ENCODE results near the gene IGFL1.

DNA sequence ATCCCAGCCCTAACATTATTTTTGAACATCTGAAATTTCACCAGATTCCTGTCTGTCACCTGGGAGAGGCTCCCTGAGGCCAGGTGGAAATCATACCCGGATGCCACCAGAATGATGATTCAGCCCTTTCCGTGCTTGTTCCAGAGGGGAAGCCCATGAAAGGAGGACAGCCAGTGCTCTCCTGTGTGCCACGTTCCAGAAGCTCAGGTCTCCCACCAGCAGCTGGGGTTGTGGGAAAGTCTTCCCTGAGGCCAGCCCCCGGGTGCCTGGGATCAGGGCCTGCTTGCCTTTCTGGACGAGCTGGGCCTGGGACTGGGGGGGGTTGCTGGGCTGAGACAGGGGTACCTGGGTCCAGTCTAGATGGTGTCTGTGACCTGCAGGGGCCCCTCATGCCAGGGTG is 25.5 kb upstream of the IGFL1 start:
- TF ChIP-seq EZH2 (IDR thresholded peaks at IDR 0.05; ENCODE audit: borderline replicate concordance, low read length) (no peak), CTCF (conservative IDR thresholded peaks at IDR 0.05 in 1 of 2, IDR thresholded peaks at IDR 0.05 in 1 of 2; ENCODE audit: extremely low read depth in 1 of 2, insufficient read depth in 1 of 2, low read depth in 1 of 2, low read length in 2 of 2) (no peak)

Measured in mammary epithelial cell (primary cell).